Hepatocyte (in vitro differentiated cells): ENCODE measurements around the gene MGAT5B.

Experiments
- EZH2 ChIP-seq: fragments of 200-600 bp; sonication (generic); IDR thresholded peaks from 2 replicates; pipeline ENCODE4 v1.6.1; 2016; ENCODE audit warnings: antibody characterized with exemption, mild to moderate bottlenecking, borderline replicate concordance
- TF ChIP-seq, protein P1 (sequence below): fragments of 200-600 bp; sonication (generic); IDR thresholded peaks from 2 replicates; pipeline ENCODE4 v1.5.1; 2016; ENCODE audit warnings: antibody characterized with exemption, mild to moderate bottlenecking; ENCODE audit not compliant: poor library complexity

DNA sequence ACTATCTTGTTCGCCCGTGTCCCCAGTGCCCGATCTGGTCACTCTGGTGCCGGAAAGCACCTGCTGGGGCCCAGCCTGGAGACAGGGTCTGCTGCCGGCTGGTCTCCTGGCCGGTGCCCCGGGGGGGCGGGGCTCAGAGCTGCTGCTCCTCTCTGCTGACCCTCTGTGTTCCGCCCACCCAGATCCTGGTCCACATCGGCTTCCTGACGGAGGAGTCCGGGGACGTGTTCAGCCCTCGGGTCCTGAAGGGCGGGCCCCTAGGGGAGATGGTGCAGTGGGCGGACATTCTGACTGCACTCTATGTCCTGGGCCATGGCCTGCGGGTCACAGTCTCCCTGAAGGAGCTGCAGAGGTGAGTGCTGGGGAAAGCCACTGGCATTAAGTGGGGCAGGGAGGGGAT is 37.6 kb downstream of the MGAT5B start:
- TF ChIP-seq, protein P1, sequence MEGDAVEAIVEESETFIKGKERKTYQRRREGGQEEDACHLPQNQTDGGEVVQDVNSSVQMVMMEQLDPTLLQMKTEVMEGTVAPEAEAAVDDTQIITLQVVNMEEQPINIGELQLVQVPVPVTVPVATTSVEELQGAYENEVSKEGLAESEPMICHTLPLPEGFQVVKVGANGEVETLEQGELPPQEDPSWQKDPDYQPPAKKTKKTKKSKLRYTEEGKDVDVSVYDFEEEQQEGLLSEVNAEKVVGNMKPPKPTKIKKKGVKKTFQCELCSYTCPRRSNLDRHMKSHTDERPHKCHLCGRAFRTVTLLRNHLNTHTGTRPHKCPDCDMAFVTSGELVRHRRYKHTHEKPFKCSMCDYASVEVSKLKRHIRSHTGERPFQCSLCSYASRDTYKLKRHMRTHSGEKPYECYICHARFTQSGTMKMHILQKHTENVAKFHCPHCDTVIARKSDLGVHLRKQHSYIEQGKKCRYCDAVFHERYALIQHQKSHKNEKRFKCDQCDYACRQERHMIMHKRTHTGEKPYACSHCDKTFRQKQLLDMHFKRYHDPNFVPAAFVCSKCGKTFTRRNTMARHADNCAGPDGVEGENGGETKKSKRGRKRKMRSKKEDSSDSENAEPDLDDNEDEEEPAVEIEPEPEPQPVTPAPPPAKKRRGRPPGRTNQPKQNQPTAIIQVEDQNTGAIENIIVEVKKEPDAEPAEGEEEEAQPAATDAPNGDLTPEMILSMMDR = no peak
- no peak for TF ChIP-seq EZH2
